Keratinocyte (primary cell): Measurements from ENCODE around the gene ZCCHC24. TPM values are rescaled to one million over a fixed set of nuclear protein-coding genes. Genes with fewer than 3 reads are reported as not detected.

Source experiments
- DNase-seq: peaks from one replicate; pipeline ENCODE4 v3.0.0-alpha.2; 2011; ENCODE audit warnings: low read depth, missing footprints, low spot score
- FAIRE-seq: peaks from 2 replicates; lab custom pipeline; 2011; peaks lifted over from hg19 to GRCh38; lab: Jason Lieb, UNC
- H2AFZ ChIP-seq: 2 replicates; pipeline ENCODE4 v1.6.0; 2012; ENCODE audit warnings: low read length, control low read depth, inconsistent platforms; ENCODE audit not compliant: control insufficient read depth
- H3K27ac ChIP-seq: 2 replicates; pipeline ENCODE4 v1.5.1; 2011; ENCODE audit warnings: low read length; ENCODE audit not compliant: control insufficient read depth, insufficient read depth
- H3K27me3 ChIP-seq: 3 replicates; pipeline ENCODE4 v1.6.0; 2011; ENCODE audit warnings: low read length; ENCODE audit not compliant: control insufficient read depth, insufficient read depth; ENCODE audit errors: extremely low read depth
- H3K36me3 ChIP-seq, 2 experiments: 2 replicates in 1 of 2; 3 replicates in 1 of 2; pipeline ENCODE4 v1.5.1; 2011; ENCODE audit warnings: low read length in 2 of 2, mild to moderate bottlenecking in 1 of 2; ENCODE audit not compliant: control insufficient read depth in 2 of 2, insufficient read depth in 2 of 2; ENCODE audit errors: extremely low read depth in 1 of 2
- H3K4me1 ChIP-seq: 3 replicates; pipeline ENCODE4 v1.5.1; 2011; ENCODE audit warnings: low read length; ENCODE audit not compliant: control insufficient read depth, insufficient read depth; ENCODE audit errors: extremely low read depth
- H3K4me2 ChIP-seq: 3 replicates; pipeline ENCODE4 v1.6.0; 2011; ENCODE audit warnings: low read depth, low read length; ENCODE audit not compliant: control insufficient read depth, insufficient read depth; ENCODE audit errors: extremely low read depth
- H3K4me3 ChIP-seq, 3 experiments: fragments of 200-600 bp in 1 of 3; sonication (generic) in 1 of 3; 2 replicates in 2 of 3; 3 replicates in 1 of 3; pipeline ENCODE4 v1.5.1; 2011 to 2016; ENCODE audit warnings: low read length in 3 of 3, mild to moderate bottlenecking in 3 of 3, control low read depth in 2 of 3, inconsistent platforms in 1 of 3, low read depth in 1 of 3, mixed read lengths in 1 of 3, mixed run types in 1 of 3, moderate library complexity in 1 of 3; ENCODE audit not compliant: control insufficient read depth in 2 of 3, insufficient read depth in 2 of 3; ENCODE audit errors: extremely low read depth in 1 of 3
- H3K79me2 ChIP-seq: 2 replicates; pipeline ENCODE4 v1.6.0; 2012; ENCODE audit warnings: low read length; ENCODE audit not compliant: control insufficient read depth, insufficient read depth
- H3K9ac ChIP-seq: 3 replicates; pipeline ENCODE4 v1.6.0; 2011; ENCODE audit warnings: low read length; ENCODE audit not compliant: control insufficient read depth, insufficient read depth; ENCODE audit errors: extremely low read depth
- H3K9me1 ChIP-seq: 3 replicates; pipeline ENCODE4 v1.6.0; 2011; ENCODE audit warnings: low read length; ENCODE audit not compliant: control insufficient read depth, insufficient read depth; ENCODE audit errors: extremely low read depth
- H3K9me3 ChIP-seq: 2 replicates; pipeline ENCODE4 v1.5.1; 2012; ENCODE audit warnings: low read depth, low read length; ENCODE audit not compliant: control insufficient read depth
- H4K20me1 ChIP-seq: 3 replicates; pipeline ENCODE4 v1.6.0; 2011; ENCODE audit warnings: low read length; ENCODE audit not compliant: control insufficient read depth, insufficient read depth; ENCODE audit errors: extremely low read depth
- EZH2 ChIP-seq: IDR thresholded peaks from one replicate; pipeline ENCODE4 v1.6.1; 2012; ENCODE audit warnings: inconsistent platforms, mild to moderate bottlenecking, low read length, moderate library complexity
- dilution Hi-C: fragments of 300-500 bp; cut with MboI; formaldehyde crosslinking; loops from one replicate; pipeline ENCODE4 v1.7.0; 2020; ENCODE audit warnings: low sequenced_read_pairs; ENCODE audit not compliant: extremely low pct_ligation_motif_present
- polyA plus RNA-seq, 5 experiments: library from polyadenylated mRNA; depleted of rRNA in 3 of 5; stranded (reverse) in 3 of 5; stranded (forward) in 1 of 5; unstranded in 1 of 5; fragments of >200 nt; gene quantifications; 1 replicate in 1 of 5; 2 replicates in 3 of 5; 3 replicates in 1 of 5; pipeline versions ENCODE4 v1.2.1 to v1.2.3, GENCODE V29; 2011 to 2012; ENCODE audit warnings: missing spikeins in 2 of 5, low read depth in 1 of 5, low replicate concordance in 1 of 5
- TF ChIP-seq, protein P1 (sequence below), 3 experiments: IDR thresholded peaks in 1 of 3; conservative IDR thresholded peaks in 1 of 3; optimal IDR thresholded peaks in 1 of 3; 2 replicates in 2 of 3; 3 replicates in 1 of 3; pipeline versions ENCODE3 to v1.5.1; 2011; ENCODE audit warnings: low read length in 3 of 3, mild to moderate bottlenecking in 3 of 3, moderate library complexity in 2 of 3, control low read depth in 1 of 3, inconsistent platforms in 1 of 3; ENCODE audit not compliant: insufficient read depth in 2 of 3; ENCODE audit errors: extremely low read depth in 1 of 3

Gene ZCCHC24
- polyA plus RNA-seq, 1 donor (not counting 4 experiments of a cell fraction or from before 2014, with no cell fraction given), result 0.96 TPM

DNA sequence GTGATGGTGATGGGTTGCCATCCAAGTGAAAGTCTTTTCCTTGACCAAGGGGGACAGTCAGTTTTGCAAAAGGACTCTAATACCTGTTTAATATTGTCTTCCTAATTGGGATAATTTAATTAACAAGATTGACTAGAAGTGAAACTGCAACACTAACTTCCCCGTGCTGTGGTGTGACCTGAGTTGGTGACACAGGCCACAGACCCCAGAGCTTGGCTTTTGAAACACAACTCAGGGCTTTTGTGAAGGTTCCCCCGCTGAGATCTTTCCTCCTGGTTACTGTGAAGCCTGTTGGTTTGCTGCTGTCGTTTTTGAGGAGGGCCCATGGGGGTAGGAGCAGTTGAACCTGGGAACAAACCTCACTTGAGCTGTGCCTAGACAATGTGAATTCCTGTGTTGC is 91.3 kb downstream of the ZCCHC24 start:
- no peak for FAIRE-seq
- Histone ChIP-seq H3K79me2 (peaks cover 28% of the 10 kb centered on the region), H3K27ac (no peak overlapping the region), H3K27me3 (no peaks in the 10 kb centered on the region), H3K4me1 (peaks cover 11% of the 10 kb centered on the region), H4K20me1 (peaks cover 22% of the 10 kb centered on the region), H3K4me3 (no peak overlapping the region), H3K9me1 (peaks cover 7% of the 10 kb centered on the region), H3K36me3 (peaks cover 47 to 58% of the 10 kb centered on the region in 2 experiments), H3K9me3 (no peaks in the 10 kb centered on the region), H2AFZ (no peak overlapping the region), H3K4me2 (no peak overlapping the region), H3K9ac (no peak overlapping the region)
- DNase-seq, result no peak
- TF ChIP-seq, protein P1, sequence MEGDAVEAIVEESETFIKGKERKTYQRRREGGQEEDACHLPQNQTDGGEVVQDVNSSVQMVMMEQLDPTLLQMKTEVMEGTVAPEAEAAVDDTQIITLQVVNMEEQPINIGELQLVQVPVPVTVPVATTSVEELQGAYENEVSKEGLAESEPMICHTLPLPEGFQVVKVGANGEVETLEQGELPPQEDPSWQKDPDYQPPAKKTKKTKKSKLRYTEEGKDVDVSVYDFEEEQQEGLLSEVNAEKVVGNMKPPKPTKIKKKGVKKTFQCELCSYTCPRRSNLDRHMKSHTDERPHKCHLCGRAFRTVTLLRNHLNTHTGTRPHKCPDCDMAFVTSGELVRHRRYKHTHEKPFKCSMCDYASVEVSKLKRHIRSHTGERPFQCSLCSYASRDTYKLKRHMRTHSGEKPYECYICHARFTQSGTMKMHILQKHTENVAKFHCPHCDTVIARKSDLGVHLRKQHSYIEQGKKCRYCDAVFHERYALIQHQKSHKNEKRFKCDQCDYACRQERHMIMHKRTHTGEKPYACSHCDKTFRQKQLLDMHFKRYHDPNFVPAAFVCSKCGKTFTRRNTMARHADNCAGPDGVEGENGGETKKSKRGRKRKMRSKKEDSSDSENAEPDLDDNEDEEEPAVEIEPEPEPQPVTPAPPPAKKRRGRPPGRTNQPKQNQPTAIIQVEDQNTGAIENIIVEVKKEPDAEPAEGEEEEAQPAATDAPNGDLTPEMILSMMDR (optimal IDR thresholded peaks at IDR 0.05 in 1 of 3, IDR thresholded peaks at IDR 0.05 in 1 of 3, conservative IDR thresholded peaks at IDR 0.05 in 1 of 3; ENCODE audit: extremely low read depth in 1 of 3, insufficient read depth in 2 of 3, low read length in 3 of 3), result no peak
- TF ChIP-seq EZH2, result no peak
- dilution Hi-C loops, result no loop called here

DNA sequence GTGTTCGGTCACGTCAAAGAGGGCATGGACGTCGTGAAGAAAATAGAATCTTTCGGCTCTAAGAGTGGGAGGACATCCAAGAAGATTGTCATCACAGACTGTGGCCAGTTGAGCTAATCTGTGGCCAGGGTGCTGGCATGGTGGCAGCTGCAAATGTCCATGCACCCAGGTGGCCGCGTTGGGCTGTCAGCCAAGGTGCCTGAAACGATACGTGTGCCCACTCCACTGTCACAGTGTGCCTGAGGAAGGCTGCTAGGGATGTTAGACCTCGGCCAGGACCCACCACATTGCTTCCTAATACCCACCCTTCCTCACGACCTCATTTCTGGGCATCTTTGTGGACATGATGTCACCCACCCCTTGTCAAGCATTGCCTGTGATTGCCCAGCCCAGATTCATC is 91.7 kb downstream of the ZCCHC24 start:
- H4K20me1 ChIP-seq, result peaks cover 25% of the 10 kb centered on the region
- FAIRE-seq, result no peak
- peaks cover 47 to 62% of the 10 kb centered on the region in 2 experiments for H3K36me3 ChIP-seq
- peaks cover 8% of the 10 kb centered on the region for H3K9me1 ChIP-seq
- no peaks in the 10 kb centered on the region for H3K27me3 ChIP-seq
- no peak overlapping the region for H3K4me3 ChIP-seq
- TF ChIP-seq, protein P1 (optimal IDR thresholded peaks at IDR 0.05 in 1 of 3, IDR thresholded peaks at IDR 0.05 in 1 of 3, conservative IDR thresholded peaks at IDR 0.05 in 1 of 3; ENCODE audit: extremely low read depth in 1 of 3, insufficient read depth in 2 of 3, low read length in 3 of 3), result no peak
- no peak for TF ChIP-seq EZH2
- H3K9me3 ChIP-seq, result no peaks in the 10 kb centered on the region
- dilution Hi-C loops, result no loop called here
- H3K79me2 ChIP-seq, result peaks cover 32% of the 10 kb centered on the region
- no peak overlapping the region for H3K9ac ChIP-seq
- H3K4me2 ChIP-seq, result no peak overlapping the region
- H2AFZ ChIP-seq, result no peak overlapping the region
- no peak for DNase-seq
- H3K4me1 ChIP-seq, result peaks cover 15% of the 10 kb centered on the region
- no peak overlapping the region for H3K27ac ChIP-seq
